ENCODE results near the gene DNAJC3. TPM values are rescaled to one million over a fixed set of nuclear protein-coding genes. Genes with fewer than 3 reads are reported as not detected.

The DNAJC3 gene
- total and polyA plus RNA-seq, 2 of the 13 experiments (the other 11 are each of a cell fraction or from before 2014, with no cell fraction given) = 10.4 to 48.2 TPM

- ChIA-PET POLR2A (no interaction called here), CTCF (ENCODE audit: low intra/inter-chr PET ratio, low total read pairs) (no interaction called here)
- FAIRE-seq (no peak), DNase-seq (ENCODE audit: low spot score) (no peak), ATAC-seq (no peak)
- no peak overlapping the region for H3K4me3 ChIP-seq (replicated peaks in 1 of 3; ENCODE audit: insufficient read depth in 1 of 3, low read depth in 2 of 3, low read length in 3 of 3)
- no peaks in the 10 kb centered on the region for H3K27me3 ChIP-seq (ENCODE audit: control insufficient read depth in 1 of 2, insufficient read depth in 2 of 2, low read length in 2 of 2)
- H3K27ac ChIP-seq (ENCODE audit: extremely low read length, insufficient read depth, low read length) = no peak overlapping the region
- H3K79me2 ChIP-seq (ENCODE audit: insufficient read depth, low read length) = peaks cover 8% of the 10 kb centered on the region
- no peak overlapping the region for H3K9ac ChIP-seq (ENCODE audit: insufficient read depth, low read depth, low read length)
- TF ChIP-seq KAT2B (IDR thresholded peaks at IDR 0.05; ENCODE audit: borderline replicate concordance, low read depth, low read length) = peak; percentile 16; the same call in 1 of the 2 replicates
- 0 out of 2 replicates have a peak, but pooled peaks have one; percentile 41 for TF ChIP-seq SRF (IDR thresholded peaks at IDR 0.05; ENCODE audit: low read depth, low read length)
- no peak for TF ChIP-seq ZFP90 (CRISPR knock-in tag; IDR thresholded peaks at IDR 0.05; ENCODE audit: borderline replicate concordance)
- TF ChIP-seq FOXO1 (CRISPR knock-in tag; IDR thresholded peaks at IDR 0.05) = no peak
- no peak overlapping the region for H2AFZ ChIP-seq (ENCODE audit: low read length)
- H3K4me2 ChIP-seq (ENCODE audit: low read depth, low read length) = no peak overlapping the region
- WGBS (ENCODE audit: low lambda C conversion rate) = 80% methylated on average over 3 of the region's 3 CpGs
- H3K9me3 ChIP-seq (ENCODE audit: low read length) = no peaks in the 10 kb centered on the region
- H3K4me1 ChIP-seq (ENCODE audit: insufficient read depth, low read length) = peaks cover 32% of the 10 kb centered on the region
- no TSS peak for BruUV-seq (replicated peaks)
- H3K36me3 ChIP-seq (replicated peaks in 1 of 2; ENCODE audit: control insufficient read depth in 1 of 2, insufficient read depth in 2 of 2, low read length in 2 of 2) = no peaks in the 10 kb centered on the region
- intact Hi-C loops (cut with micrococcal nuclease; ENCODE audit: unreplicated experiment) = no loop called here
- in situ Hi-C loops (cut with HindIII; ENCODE audit: extremely low pct_ligation_motif_present, low pct_unique_long_range_greater_than_20kb) = no loop called here
- H4K20me1 ChIP-seq (ENCODE audit: insufficient read depth, low read length) = no peaks in the 10 kb centered on the region
Observed at GRCh38 chr13:95743192-95743591, 66.3 kb downstream of the DNAJC3 start.

DNA sequence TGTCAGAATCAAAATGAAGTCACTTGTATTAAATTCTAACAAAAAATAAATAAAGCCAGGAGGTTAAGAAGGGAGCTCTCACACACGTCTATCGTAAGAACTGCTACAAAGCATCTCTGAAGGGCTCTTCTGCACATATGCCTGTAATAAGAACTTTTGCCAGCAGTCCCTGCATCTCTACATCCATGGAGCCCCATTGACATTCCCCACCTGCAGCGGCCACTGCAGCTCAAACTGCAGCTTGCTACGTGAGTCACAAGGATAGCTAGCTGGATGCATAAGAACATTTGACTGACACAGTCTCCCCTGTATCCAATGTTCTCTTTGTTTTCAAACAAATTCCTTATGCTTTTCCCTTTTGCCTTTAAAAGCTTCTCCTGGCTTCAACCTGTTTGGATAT is 68.3 kb downstream of the DNAJC3 start:
- DNase-seq (ENCODE audit: low spot score) (no peak), FAIRE-seq (no peak), ATAC-seq (no peak)
- POLR2A ChIA-PET = no interaction called here
- Histone ChIP-seq H3K9ac (ENCODE audit: insufficient read depth, low read depth, low read length) (no peak overlapping the region), H3K4me1 (ENCODE audit: insufficient read depth, low read length) (peaks cover 32% of the 10 kb centered on the region), H3K4me2 (ENCODE audit: low read depth, low read length) (no peak overlapping the region), H3K79me2 (ENCODE audit: insufficient read depth, low read length) (peaks cover 8% of the 10 kb centered on the region), H3K27me3 (ENCODE audit: control insufficient read depth in 1 of 2, insufficient read depth in 2 of 2, low read length in 2 of 2) (no peaks in the 10 kb centered on the region), H3K4me3 (replicated peaks in 1 of 3; ENCODE audit: insufficient read depth in 1 of 3, low read depth in 2 of 3, low read length in 3 of 3) (no peak overlapping the region), H4K20me1 (ENCODE audit: insufficient read depth, low read length) (no peaks in the 10 kb centered on the region; the same call in 1 of the 2 replicates), H3K27ac (ENCODE audit: extremely low read length, insufficient read depth, low read length) (no peak overlapping the region), H3K9me3 (ENCODE audit: low read length) (no peaks in the 10 kb centered on the region), H2AFZ (ENCODE audit: low read length) (no peak overlapping the region), H3K36me3 (replicated peaks in 1 of 2; ENCODE audit: control insufficient read depth in 1 of 2, insufficient read depth in 2 of 2, low read length in 2 of 2) (no peaks in the 10 kb centered on the region)
- WGBS (ENCODE audit: low lambda C conversion rate) = 96% methylated on average over 4 of the region's 4 CpGs
- in situ Hi-C loops (cut with HindIII; ENCODE audit: extremely low pct_ligation_motif_present, low pct_unique_long_range_greater_than_20kb) (no loop called here), intact Hi-C loops (cut with micrococcal nuclease; ENCODE audit: unreplicated experiment) (no loop called here)
- BruUV-seq (replicated peaks) = no TSS peak
- TF ChIP-seq ZNF350 (CRISPR knock-in tag; IDR thresholded peaks at IDR 0.05; ENCODE audit: borderline replicate concordance, low read depth) (no peak), ZFP1 (CRISPR knock-in tag; IDR thresholded peaks at IDR 0.05) (no peak), ZSCAN21 (CRISPR knock-in tag; IDR thresholded peaks at IDR 0.05; ENCODE audit: borderline replicate concordance) (no peak), ZNF232 (CRISPR knock-in tag; IDR thresholded peaks at IDR 0.05; ENCODE audit: borderline replicate concordance) (no peak)
- CTCF ChIA-PET (ENCODE audit: low intra/inter-chr PET ratio, low total read pairs) = no interaction called here
